COLO829 (cell line): Measurements from ENCODE around the gene HEG1.

ENCODE experiments used
- DNase-seq: peaks from one replicate; pipeline ENCODE4 v3.0.0; 2012; ENCODE audit warnings: low spot score

HEG1 gene

GRCh38 chr3:125072301-125072700 is 16.5 kb upstream of the HEG1 start:
- DNase-seq: peak; percentile 96

GRCh38 chr3:125069968-125070745 is 14.4 kb upstream of the HEG1 start:
- no peak for DNase-seq

- DNase-seq: no peak
Measured at GRCh38 chr3:125069452-125069851, 13.7 kb upstream of the HEG1 start.

- DNase-seq: no peak
Measured at GRCh38 chr3:125068265-125068664, 12.5 kb upstream of the HEG1 start.

GRCh38 chr3:125067225-125067624 is 11.4 kb upstream of the HEG1 start:
- DNase-seq: no peak

GRCh38 chr3:125062904-125063618 is 7.3 kb upstream of the HEG1 start:
- no peak for DNase-seq

GRCh38 chr3:125061646-125062045 is 5.8 kb upstream of the HEG1 start:
- no peak for DNase-seq

GRCh38 chr3:125061170-125061569 is 5.4 kb upstream of the HEG1 start:
- DNase-seq: no peak

GRCh38 chr3:125059488-125060245 is 3.9 kb upstream of the HEG1 start:
- DNase-seq: no peak

- no peak for DNase-seq
Measured at GRCh38 chr3:125058959-125059358, 3.2 kb upstream of the HEG1 start.

GRCh38 chr3:125058529-125058928 is 2.7 kb upstream of the HEG1 start:
- DNase-seq: no peak

- no peak for DNase-seq
Measured at GRCh38 chr3:125057186-125057850, 1.5 kb upstream of the HEG1 start.

- DNase-seq: no peak
Measured at GRCh38 chr3:125055331-125055912, 375 bp downstream of the HEG1 start.

- peak; percentile 84 for DNase-seq
Measured at GRCh38 chr3:125054449-125055329, 1.1 kb downstream of the HEG1 start.

- DNase-seq: no peak
Measured at GRCh38 chr3:125054062-125054448, 1.7 kb downstream of the HEG1 start.

- DNase-seq: no peak
Measured at GRCh38 chr3:125053304-125053699, 2.5 kb downstream of the HEG1 start.

- DNase-seq: peak; percentile 82
Measured at GRCh38 chr3:125052624-125053303, 3.0 kb downstream of the HEG1 start.

GRCh38 chr3:125051715-125052581 is 3.8 kb downstream of the HEG1 start:
- DNase-seq: no peak

GRCh38 chr3:125051205-125051604 is 4.6 kb downstream of the HEG1 start:
- DNase-seq: no peak
